Activated gamma-delta T cell treated with anti-CD3 and anti-CD28 coated beads, Interleukin-2, amount 50 U/mL, for 16 hours (primary cell): Measurements from ENCODE around the gene SLCO2A1.

ENCODE experiments used
- DNase-seq: peaks from one replicate; pipeline ENCODE4 v3.0.0-alpha.2; 2020; ENCODE audit warnings: low read depth

Gene SLCO2A1

GRCh38 chr3:134060561-134061385 is 31.0 kb upstream of the SLCO2A1 start:
- DNase-seq, result no peak

- no peak for DNase-seq
These were observed 30.2 kb upstream of the SLCO2A1 start for GRCh38 chr3:134059671-134060560.

GRCh38 chr3:134059035-134059601 is 29.4 kb upstream of the SLCO2A1 start:
- no peak for DNase-seq

GRCh38 chr3:134057654-134058110 is 28.0 kb upstream of the SLCO2A1 start:
- DNase-seq, result no peak

- DNase-seq, result no peak
These were observed 27.4 kb upstream of the SLCO2A1 start for GRCh38 chr3:134057006-134057653.

GRCh38 chr3:134056464-134056891 is 26.8 kb upstream of the SLCO2A1 start:
- no peak for DNase-seq

- DNase-seq, result no peak
These were observed 25.9 kb upstream of the SLCO2A1 start for GRCh38 chr3:134055661-134056060.

- no peak for DNase-seq
These were observed 25.2 kb upstream of the SLCO2A1 start for GRCh38 chr3:134054881-134055280.

GRCh38 chr3:134054231-134054630 is 24.5 kb upstream of the SLCO2A1 start:
- DNase-seq, result no peak

GRCh38 chr3:134052370-134052769 is 22.6 kb upstream of the SLCO2A1 start:
- no peak for DNase-seq

- DNase-seq, result no peak
These were observed 20.0 kb upstream of the SLCO2A1 start for GRCh38 chr3:134049676-134050075.

- DNase-seq, result no peak
These were observed 18.7 kb upstream of the SLCO2A1 start for GRCh38 chr3:134048278-134048996.

GRCh38 chr3:134044459-134044858 is 14.7 kb upstream of the SLCO2A1 start:
- no peak for DNase-seq

GRCh38 chr3:134040066-134040465 is 10.3 kb upstream of the SLCO2A1 start:
- DNase-seq, result no peak

GRCh38 chr3:134039161-134039862 is 9.6 kb upstream of the SLCO2A1 start:
- DNase-seq, result no peak

- no peak for DNase-seq
These were observed 9.0 kb upstream of the SLCO2A1 start for GRCh38 chr3:134038716-134039115.

- DNase-seq, result no peak
These were observed 8.4 kb upstream of the SLCO2A1 start for GRCh38 chr3:134038071-134038491.

GRCh38 chr3:134037168-134037567 is 7.4 kb upstream of the SLCO2A1 start:
- no peak for DNase-seq

GRCh38 chr3:134036291-134036690 is 6.6 kb upstream of the SLCO2A1 start:
- DNase-seq, result no peak

GRCh38 chr3:134035836-134036235 is 6.1 kb upstream of the SLCO2A1 start:
- no peak for DNase-seq
